GM18517 (cell line): ENCODE data around the gene HVCN1.

Experiments used
- ATAC-seq: cut with Tn5 transposase; IDR thresholded peaks from one replicate; pipeline ENCODE4 v1.9.1; 2021; ENCODE audit warnings: mild to moderate bottlenecking, moderate library complexity; ENCODE audit not compliant: unreplicated experiment

HVCN1 gene

GRCh38 chr12:110699591-110700445 lies 10.9 kb upstream of the HVCN1 start:
- ATAC-seq = no peak

GRCh38 chr12:110698171-110698902 lies 9.4 kb upstream of the HVCN1 start:
- no peak for ATAC-seq

GRCh38 chr12:110697236-110697635 lies 8.3 kb upstream of the HVCN1 start:
- ATAC-seq = no peak

DNA sequence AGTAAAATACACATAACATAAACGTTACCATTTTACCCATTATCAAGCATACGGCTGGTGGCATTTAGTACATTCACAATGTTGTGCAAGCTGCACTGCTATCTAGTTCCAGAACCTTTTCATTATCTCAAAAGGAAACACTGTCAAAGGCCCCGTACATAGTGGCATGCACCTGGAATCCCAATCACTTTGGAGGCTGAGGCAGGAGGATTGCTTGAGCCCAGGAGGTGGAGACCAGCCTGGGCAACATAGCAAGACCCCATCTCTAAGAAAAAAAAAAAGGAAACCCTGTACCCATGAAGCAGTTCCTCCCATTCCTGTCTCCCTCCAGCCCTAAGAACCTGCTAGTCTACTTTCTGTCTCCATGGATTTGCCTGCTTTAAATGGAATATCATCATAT lies 7.4 kb upstream of the HVCN1 start:
- no peak for ATAC-seq

- ATAC-seq = no peak
Observed at GRCh38 chr12:110694330-110694901, 5.5 kb upstream of the HVCN1 start.

DNA sequence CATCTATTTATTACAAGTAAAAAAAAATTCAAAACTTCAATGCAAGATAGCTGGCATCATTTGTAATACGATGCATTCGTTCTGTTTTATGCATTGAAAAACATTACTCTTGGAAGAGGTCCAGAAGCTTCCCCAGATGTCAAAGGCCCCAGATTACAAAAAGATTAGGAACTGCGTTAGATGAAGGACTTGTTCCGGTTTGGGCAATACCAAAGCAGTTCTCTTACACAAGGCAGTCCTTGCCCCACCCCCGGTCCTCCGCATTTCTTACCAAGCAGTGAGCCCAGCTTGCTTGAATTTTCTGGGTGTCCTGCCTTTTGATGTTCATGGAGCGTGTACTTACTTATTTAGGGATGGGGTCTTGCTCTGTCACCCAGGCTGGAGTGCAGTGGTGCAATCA lies 4.8 kb upstream of the HVCN1 start:
- ATAC-seq = no peak

DNA sequence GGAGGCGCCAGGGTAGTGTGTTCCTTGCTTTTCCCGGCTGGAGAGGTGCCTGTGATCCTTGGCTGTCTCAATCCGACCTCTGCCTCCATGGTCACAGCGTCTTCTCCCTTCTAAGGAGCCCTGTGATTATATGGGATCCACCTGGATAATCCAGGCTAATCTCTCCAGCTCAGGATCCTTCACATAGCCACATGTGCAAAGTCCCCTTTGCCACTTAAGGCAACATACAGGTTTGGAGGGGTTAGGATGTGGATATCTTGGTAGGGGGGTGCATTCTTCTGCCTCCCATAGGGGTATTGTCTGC lies 1.2 kb upstream of the HVCN1 start:
- ATAC-seq = no peak

GRCh38 chr12:110689281-110690126 lies 589 bp upstream of the HVCN1 start:
- peak; percentile 43 for ATAC-seq

GRCh38 chr12:110687396-110688169 lies 1.3 kb downstream of the HVCN1 start:
- no peak for ATAC-seq

GRCh38 chr12:110686294-110686903 lies 2.5 kb downstream of the HVCN1 start:
- no peak for ATAC-seq

- no peak for ATAC-seq
Observed at GRCh38 chr12:110684312-110684836, 4.5 kb downstream of the HVCN1 start.

- ATAC-seq = no peak
Observed at GRCh38 chr12:110683888-110684287, 5.0 kb downstream of the HVCN1 start.

DNA sequence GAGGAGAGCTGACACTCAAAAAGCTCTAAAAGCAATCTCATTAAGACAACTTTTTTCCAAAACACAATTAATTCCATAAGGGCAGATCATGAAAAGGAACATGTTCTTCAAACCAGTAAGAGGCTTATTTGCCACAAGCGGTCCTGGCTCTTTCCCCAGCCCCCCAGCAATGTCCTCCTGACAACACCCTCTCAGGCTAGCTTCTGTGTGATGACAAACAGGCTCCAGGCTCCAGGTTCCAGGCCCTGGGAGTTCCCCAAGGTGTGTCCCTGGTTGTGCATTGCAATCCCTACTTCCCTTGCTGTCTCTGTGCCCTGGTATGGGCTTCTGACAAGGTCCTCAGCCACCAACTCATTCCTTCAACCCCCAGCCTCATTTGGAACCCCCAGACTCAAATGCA lies 8.9 kb downstream of the HVCN1 start:
- no peak for ATAC-seq

DNA sequence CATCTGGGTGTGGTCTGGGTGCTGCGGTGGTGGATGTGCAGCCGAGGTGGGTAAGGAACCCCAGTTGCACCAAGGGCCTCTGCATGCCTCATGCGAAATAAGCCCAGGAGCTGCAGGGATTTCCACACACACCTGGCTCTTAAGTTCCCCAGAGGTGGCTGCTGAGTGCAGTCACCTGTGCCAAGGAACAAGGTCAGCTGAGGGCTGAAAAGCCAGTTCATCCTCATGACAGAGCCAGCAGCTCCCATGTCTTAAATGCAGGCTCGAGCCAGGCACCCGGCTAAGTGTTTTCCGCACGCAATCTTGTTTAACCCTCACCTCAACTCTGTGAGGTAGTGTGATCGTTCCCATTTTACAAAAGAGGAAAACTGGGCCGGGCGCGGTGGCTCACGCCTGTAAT lies 9.7 kb downstream of the HVCN1 start:
- ATAC-seq = no peak

DNA sequence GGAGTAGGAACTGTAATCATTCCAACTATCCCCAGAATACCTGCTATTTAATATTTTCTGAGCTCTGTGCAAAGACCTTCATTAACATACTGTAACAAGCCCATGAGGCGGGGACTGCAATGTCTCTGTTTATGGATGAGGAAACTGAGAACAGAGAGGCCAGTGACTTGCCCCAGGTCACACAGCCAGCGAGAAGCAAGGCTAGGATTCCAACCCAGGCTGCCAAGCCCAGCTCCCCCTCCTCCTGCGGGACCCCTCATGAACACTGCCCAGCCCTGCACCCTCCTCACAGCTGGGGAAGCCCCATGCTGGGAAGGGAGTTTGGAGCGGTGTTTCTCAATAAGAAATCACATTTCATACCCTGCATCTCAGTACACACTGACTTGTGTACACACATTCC lies 10.9 kb downstream of the HVCN1 start:
- no peak for ATAC-seq

DNA sequence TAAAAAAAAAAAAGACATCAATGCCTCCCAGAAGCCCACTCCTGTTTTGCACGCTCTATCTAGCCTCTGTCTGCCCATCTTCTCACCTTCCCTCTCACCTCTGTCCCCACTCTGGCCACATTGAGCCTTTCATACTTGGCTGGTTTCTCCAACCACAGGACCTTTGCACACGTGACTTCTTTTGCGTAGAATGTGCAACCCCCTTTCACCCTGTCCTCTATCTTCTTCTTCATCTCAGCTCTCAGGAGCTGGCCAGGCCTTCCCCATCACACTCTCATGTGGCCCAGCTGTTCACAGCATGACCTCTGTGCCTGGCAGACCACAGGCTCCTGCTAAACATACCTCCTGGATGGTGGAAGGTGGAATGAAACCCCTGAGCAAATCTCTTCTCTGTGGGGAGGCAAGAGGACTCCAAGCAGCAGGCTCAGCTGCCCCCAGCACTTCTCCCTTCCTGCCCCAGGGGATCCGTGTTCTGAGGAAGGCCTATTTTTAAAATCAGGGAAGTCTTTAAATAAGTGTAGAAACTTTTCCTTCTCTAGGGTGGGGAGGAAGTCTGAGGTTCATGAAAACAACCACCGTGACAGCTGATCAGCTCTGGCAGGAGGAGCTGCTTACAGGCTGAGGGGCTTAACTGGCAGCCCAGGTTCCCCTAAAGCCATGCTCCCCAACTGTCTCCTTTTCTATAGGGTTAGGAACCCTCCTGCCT lies 11.6 kb downstream of the HVCN1 start:
- peak; percentile 67 for ATAC-seq

DNA sequence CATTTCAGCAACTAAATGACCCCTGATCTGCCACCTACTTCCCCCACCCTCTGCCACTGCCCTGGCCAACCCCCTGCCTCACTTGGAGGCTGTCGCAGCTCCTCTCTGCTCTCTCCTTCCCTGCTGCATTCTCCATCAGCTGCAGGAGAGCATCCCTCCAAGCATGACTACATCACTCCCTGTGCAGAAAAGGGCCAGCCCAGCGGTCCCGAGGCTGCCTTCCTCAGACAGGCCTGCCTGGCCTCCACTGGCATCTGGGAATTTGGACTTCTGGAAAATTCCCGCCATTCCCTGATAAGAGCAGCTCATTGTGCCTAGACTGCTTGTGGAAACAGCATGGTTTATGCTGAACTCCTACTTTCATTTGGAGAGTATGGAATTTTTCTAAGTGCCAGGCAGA lies 12.7 kb downstream of the HVCN1 start:
- no peak for ATAC-seq

DNA sequence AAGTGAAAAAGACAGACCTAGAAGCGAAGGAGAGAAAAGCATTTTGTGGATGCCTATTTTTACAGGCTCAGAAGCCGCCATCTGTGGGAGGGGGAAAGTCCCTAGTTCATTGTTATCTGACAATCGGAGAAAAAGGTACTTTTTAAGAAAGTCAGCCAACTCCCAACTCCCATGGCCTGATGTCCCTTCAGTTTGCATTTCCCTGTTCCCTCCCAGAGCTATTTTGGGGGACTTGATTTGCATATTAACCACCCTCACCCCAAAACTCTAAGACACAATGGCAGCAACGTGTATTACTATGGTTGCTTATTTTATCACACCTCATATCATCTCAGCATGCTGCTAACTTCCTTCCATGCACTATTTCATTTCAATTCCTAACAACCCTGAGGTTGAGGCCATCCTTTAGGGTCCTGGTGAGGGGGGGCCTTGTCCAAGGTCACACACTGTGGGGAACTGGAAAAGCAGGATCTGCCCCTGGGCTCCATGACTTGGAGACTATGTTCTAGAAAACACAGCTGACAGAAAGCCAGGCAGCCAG lies 18.7 kb downstream of the HVCN1 start:
- peak; percentile 68 for ATAC-seq

- peak; percentile 23 for ATAC-seq
Observed at GRCh38 chr12:110669193-110669502, 19.8 kb downstream of the HVCN1 start.
